AG08396 (cell line): Measurements from ENCODE around the gene SRP68.
"Not testable (repeated sequence)": the region's sequence is repeated elsewhere in the genome, so short reads cannot be mapped to it uniquely, and the experiment has no call there.

ENCODE experiments used
- DNase-seq: peaks from one replicate; pipeline ENCODE4 v3.0.0; 2012; ENCODE audit warnings: low spot score, mixed read lengths

SRP68 gene

DNA sequence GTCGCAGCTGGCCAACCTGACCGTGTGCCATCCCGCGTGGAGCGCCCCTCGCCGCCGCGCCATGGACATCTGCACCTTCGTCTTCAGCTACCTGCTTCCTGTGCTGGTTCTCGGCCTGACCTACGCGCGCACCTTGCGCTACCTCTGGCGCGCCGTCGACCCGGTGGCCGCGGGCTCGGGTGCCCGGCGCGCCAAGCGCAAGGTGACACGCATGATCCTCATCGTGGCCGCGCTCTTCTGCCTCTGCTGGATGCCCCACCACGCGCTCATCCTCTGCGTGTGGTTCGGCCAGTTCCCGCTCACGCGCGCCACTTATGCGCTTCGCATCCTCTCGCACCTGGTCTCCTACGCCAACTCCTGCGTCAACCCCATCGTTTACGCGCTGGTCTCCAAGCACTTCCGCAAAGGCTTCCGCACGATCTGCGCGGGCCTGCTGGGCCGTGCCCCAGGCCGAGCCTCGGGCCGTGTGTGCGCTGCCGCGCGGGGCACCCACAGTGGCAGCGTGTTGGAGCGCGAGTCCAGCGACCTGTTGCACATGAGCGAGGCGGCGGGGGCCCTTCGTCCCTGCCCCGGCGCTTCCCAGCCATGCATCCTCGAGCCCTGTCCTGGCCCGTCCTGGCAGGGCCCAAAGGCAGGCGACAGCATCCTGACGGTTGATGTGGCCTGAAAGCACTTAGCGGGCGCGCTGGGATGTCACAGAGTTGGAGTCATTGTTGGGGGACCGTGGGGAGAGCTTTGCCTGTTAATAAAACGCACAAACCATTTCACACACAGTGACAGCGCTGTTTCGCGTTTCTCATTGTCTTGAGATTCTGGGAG lies 4.7 kb upstream of the SRP68 start:
- no peak for DNase-seq

DNA sequence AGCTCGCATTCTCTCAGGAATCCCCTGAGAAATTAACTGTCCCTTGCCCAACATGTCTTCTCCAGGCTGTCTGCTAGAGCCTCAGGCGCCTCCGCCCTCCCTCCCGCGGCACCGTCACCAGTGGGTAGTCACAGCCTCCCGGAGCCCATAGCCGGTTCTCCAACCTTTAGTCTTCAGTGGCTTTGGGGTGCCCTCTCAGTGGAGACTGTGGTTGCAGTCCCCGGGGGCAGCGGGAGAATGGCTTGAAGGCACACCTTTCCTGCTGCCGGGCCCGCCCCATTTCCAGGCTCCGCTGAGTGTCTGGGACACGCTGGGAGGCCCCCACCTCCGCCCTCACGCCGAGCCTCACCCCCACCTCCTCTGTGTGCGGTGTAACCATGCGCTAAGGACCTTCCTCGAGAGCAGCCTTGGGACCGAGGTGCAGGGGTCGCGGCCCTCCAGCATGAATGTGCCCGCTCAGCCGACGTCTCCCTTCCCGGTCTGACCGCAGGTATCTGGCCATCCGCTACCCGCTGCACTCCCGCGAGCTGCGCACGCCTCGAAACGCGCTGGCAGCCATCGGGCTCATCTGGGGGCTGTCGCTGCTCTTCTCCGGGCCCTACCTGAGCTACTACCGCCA lies 3.9 kb upstream of the SRP68 start:
- no peak for DNase-seq

DNA sequence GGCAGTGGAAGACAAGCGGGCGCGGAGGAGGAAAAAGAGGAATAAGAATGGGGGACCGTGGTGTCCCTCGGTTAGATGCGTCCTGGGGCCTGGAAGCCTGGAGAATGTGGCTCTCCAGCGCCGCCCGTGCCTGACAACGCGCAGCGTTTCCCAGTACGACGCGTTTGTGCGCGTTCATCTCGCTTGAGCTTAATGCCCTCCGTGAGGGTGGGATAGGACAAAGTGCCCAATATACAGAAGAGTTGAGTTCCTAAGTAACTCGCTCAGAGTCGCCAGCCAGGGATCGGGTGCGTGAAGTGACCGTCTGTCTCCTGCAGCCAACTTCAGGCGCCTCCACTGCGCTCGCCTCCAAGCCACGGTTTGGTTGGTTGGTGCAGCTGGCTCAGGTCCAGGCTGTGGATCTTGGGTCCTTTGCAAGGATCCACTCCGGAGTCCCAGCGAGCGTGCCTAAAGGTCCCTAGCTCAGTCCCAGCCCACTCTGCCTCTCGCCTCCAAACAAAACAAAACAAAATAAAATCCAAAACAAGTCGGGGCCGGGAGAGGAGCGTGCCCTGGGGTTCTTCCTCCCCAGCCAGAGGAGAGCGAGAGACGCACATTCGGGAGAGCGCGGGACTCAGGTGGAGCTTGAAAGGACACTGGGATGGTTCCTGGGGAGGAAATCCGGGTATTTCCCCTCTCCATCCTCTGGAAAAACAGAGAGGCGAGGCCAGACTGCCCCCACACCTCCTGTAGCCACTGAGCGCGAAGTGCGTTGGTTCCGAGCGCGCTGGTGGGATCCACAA lies 3.2 kb upstream of the SRP68 start:
- no peak for DNase-seq

DNA sequence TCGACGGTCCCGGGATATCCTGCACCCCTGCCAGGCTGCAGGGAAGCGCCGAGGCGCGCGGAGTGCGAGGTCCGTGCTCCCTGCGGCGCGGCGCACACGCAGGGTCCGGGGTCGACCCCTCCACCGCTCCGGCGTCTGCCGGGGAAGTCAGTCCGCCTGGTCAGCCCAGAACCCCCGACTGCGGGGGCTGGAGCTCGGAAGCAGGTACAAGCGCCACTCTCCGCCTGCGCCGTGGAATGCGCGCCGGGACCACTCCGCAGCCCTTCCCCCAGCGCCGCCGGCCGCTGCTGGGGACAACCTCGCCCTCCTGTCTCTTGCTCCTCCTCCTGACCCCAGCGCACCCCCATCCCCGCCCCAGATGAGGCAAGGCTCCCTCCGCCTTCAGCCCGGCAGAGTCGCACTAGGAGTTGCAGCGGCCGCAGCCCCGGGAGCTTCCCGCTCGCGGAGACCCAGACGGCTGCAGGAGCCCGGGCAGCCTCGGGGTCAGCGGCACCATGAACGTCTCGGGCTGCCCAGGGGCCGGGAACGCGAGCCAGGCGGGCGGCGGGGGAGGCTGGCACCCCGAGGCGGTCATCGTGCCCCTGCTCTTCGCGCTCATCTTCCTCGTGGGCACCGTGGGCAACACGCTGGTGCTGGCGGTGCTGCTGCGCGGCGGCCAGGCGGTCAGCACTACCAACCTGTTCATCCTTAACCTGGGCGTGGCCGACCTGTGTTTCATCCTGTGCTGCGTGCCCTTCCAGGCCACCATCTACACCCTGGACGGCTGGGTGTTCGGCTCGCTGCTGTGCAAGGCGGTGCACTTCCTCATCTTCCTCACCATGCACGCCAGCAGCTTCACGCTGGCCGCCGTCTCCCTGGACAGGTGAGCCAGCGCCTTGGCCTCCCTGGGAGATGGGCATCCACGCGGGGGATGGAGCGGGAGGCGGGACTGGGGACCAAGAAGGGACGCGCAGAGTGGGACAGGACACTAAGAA lies 2.4 kb upstream of the SRP68 start, which contains the start of gene GALR2:
Gene GALR2, plus strand, starts transcription at position 392 of the 974 bp plus-strand sequence. Its CDS starts 103 bp downstream, at position 495.
- DNase-seq = no peak

DNA sequence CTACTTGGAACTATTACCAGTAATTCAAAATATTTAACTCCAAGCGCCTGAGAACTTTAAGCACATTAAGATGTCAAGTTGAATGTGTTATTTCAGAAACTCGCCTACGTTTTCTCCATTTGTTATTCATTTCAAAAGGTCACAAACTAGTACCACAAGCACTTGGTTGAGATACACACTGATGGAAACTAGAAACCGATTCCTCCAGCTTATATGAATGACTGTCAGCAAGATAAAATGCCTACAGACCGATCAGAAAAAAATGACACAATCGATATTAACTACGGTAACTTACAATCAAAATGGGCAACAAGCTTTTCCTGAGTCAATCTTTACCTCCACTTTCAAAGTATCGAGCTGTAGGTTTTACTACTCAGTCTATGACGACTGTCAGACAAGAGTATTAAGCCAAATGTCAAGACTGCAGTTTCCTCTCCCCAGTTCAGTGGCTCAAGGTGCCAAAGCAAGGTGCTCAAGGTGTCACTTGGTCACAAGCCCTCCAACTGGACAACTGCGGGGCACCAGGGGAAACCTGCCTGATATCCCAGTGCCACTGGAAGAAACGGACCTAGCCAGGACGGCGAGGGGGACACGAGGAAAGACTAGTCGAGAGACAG lies 678 bp downstream of the SRP68 start:
- DNase-seq = no peak

DNA sequence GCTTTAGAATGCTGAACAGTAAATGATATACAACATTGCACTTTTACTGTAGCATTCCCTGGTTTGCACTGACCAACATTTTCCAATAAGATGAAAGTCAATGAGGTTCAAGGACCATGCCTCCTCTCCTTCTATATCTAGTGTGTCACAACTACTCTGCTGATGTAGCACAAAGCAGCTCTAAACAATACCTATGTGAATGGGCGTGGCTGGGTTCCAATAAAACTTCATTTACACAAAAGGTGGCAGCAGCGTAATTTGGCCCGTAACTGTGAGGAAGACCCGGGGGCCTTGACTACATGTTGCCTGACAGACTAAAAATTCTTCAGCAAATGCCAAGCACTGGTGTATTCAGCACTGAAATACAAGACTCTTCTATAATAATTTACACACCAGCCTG lies 6.5 kb downstream of the SRP68 start:
- DNase-seq = no peak

DNA sequence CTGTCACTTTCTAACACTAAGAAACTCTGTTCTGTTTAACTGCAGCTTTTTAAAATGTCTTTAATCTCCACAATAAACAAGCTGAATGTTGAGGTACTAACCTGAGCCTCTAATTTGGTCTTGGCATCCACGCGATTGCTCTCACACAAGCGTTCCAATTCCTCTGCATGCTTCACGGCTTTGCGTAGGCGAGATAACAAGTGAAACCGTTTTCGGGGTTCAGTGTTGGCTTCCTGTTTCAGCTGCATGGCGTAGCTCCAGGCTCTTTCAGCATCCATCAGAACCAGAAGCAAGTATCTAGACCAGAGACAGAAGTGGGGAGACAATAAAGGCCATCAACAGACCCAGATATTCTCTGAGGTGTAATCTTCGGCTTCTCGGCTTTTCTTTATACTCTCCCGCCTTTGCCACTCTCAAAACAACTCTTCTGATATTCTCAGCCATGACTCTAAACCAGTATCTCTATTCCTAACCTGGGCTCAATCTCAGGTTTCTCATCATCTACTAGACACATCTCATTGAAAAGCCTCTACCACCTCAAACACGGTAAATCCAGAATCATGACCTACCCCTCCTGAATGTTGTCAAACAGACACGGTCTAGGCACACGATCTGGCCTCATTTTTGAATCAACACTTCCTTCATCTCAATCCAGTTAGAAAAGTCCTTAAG lies 8.3 kb downstream of the SRP68 start:
- no peak for DNase-seq

DNA sequence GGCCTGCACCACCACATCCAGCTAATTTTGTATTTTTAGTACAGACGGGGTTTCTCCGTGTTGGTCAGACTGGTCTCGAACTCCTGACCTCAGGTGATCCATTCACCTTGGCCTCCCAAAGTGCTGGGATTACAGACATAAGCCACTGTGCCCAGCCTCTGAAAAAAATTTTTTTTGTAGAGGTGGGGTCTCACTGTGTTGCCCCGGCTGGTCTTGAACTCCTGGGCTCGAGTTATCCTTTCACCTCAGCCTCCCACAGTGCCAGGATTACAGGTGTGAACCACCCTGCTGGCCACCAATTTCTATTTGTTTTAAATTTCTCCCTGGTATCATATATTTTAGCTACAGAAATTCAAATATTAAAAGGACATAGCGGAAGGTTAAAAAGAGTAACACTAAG lies 14.1 kb downstream of the SRP68 start:
- not testable (repeated sequence) for DNase-seq

DNA sequence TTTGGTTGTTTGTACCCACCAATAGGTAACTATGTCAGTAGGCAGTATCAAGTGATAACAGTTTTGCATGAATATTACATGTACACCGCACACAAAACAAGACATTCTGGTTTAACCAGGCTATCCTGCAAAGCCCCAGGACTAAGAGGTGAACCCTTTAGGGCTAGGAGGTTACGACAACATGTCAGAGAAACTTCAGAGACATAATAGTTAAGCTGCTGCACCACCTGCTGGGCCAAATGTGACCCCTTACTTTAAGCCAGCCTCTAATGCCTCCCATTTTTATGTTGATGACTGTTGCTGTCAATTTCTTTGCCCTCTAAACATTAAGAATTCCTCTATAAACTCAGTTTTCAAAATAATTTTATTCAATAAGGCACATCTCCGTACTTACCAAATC lies 15.4 kb downstream of the SRP68 start:
- DNase-seq = no peak

DNA sequence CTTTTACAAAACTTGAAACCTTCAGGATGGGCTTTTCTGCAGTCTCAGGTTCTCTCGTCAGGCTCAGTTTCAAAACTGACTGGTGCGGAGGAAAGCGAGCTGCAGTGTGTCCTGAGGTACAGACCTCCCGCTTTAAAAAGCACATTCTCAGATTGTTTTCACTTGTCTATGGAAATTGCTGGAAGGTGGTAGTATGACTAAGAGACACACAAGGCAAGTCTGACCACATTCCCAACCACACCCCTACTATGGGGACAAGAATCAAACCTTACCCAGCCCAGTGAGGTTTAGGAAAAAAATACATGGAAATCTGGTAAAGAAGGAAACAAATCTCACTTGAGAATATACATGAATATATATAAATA lies 18.2 kb downstream of the SRP68 start:
- peak; percentile 52 for DNase-seq

DNA sequence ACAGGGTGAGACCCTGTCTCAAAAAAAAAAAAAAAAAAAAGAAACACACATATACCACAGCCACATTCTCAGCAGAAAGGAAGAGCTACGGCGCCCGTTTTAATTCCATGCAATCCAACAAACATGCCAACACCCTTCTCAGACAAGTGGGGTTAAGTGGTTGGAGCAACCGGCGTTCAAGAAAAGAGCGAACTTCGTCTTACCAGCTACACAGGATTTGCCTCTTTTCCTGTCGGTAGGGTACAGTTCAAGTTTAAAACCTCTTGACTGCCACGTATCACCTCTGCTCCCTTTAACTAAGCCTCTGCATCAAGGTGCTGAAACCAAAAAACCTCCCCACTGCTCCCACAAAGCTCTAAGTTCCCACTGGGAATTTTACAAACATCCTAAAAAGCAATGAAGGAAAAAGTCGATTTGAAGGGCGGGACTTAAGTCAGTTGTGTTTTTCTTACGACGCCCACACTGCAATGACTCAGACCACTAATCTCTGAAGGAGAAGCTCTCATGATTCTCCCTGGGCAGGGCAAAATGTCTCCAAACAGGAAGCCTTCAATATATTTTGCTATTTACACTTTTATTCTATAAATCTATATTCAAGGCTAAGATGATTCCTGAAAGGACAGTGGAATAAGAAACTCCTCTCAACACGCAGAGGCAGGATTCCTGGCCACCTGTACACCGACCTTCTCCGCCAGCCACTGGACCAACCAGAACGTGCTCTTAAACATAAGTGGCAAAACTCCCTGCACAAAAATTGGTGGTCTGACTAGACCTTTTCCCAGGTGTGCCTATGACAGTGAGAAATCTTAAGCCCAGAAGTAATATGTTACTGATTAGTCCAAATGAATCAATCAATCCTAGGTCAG lies 18.8 kb downstream of the SRP68 start:
- DNase-seq = peak; percentile 40

DNA sequence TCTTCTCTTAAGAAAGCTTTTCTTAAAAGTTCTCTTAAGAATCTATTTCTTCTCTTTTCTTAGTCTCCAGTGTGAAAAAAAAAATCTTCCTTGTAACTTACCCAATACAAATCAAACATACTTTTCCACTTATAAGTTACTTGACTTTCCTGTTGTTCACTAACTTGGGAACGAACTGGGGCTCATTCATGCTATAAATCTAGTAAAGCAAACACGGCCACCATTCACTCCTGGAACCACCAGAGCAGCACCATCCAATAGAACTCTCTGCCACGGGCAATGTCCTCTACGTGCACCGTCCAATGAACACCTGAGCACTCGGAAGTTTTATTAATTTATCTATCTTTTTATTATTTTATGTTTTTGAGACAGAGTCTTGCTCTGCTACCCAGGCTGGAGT lies 20.8 kb downstream of the SRP68 start:
- no peak for DNase-seq

DNA sequence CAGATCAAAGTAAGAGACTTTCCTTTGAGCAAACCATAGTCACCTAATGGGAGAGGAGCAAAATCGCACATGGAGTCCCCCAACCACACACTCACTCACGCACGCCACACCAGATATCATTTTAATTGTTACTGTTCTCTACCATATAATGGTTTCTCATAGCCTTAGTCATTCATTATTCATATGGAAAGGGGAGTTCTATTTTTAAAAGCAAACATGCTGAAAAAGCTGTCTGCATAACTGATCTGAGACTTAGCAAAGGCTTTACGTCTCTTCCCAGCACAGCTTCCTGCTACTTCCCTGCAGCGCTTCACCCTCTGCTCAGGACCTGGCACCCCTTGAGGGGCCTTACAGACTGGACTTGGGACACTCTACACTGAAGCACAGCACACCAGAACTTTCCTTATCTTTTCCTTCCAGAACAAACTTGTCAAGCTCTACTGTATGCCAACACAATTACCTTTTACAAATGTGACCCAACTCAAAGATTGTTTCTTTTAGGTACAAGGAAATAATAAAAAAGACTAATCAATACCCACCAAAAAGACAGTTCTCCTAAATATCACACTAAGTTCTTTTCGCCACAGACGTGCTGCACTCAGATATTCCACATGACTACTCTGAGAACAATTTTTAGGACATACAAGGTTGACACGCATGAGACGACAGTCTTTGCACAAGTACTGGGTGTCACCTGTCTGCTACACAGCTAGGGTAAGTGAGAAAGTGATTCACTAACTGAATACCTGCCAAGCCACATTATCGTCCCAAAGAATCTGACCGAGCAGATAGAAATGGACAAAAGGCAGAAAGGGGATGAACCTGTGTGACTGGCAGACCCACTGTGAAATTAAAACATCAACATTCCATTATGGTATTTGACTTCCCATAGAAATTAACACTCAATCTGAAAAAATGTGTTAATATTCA lies 21.5 kb downstream of the SRP68 start:
- no peak for DNase-seq

DNA sequence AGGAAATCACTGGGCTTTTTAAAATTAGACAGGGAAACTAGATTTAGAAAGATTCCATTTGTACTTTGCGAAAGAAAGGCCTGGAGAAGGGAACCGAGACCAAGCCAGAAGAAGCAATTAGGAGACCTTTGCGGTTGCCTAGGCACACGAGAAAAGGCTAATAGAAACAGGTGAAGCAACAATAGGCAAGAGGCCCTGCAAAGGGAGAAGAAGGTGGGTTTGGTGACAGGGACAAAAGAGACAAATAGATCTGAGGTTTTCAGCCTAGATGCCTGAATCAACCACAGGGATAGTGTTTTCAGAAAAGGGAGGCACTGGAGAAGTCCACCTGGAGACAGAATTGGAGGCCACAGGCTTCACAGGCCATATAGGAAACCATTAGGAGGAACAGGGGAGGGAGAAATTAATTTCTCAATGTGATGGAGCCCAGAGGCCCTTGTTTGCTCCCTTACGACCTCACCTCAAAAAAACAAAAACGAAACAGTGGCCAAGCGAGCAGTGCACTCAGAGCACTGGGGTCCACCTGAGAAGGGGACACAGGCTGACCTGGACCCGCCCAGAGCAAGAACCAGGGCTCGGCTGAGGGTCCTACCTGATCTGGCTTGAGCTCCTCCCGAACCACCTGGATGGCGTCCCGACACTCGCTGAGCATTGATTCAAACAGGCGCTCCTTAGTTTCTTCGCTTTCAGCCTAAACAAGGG lies 22.3 kb downstream of the SRP68 start:
- DNase-seq = no peak

DNA sequence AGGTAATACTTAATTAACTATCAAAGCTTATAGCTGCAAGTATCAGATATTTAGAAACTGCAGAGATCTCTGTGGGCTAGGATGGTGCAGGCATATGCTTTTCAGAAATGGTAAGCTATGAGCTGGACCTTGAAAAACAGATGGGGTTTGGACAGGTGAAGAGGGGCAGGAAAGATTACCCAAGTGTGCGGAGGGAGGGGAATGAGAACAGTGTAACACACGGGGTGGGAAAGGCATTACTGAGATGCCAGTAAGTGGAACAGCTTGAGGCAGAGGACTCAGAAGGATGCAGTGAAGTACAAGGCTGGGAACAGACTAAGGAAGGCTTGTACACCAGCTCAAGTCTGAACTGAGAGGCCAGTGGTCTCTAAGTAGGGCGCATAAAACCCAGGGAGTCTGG lies 23.1 kb downstream of the SRP68 start:
- no peak for DNase-seq

DNA sequence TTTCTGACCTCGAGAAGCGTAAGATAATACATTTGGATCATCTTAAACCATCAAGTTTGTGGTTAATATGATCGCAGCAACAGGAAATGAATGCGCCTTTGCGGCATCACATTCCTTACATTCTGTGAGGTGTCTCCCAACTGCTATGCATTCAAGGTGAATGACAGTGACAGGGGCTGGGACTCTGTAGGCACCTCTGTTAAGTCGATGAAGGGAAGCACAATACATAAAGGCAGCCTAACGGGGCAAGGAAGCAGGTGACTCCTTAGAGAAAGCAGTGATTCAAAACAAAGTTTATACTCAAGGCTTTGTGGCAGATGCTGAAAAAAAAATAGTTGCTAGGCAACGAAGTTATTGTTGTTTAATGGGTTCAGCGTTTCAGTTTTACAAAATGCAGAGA lies 23.6 kb downstream of the SRP68 start:
- DNase-seq = no peak

DNA sequence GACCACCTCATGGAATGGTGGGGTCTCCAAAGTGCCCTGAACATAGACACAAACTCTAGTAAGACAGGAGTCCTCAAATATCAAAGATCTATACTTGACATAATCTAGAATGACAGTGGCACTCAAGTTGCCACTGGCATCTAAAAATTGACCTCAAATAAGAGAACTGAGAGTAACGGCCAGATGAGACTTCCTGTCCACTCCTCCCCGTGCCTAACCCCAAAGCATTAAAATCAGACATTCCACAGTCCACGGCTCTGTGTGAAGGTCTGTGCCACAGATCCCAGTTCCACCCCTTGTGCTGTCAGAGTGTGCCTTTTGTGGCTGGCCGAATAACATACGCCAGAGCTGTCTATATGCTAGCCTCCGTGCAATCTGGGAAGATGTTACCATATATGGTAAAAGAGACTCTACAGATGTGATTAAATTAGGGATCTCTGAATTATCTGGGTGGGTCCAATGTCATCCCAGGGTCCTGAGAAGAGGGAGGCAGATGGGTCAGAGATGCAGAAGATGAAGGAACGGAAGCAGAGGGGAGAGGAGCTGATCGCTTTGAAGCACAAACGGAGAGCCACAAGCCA lies 24.2 kb downstream of the SRP68 start:
- DNase-seq = no peak

DNA sequence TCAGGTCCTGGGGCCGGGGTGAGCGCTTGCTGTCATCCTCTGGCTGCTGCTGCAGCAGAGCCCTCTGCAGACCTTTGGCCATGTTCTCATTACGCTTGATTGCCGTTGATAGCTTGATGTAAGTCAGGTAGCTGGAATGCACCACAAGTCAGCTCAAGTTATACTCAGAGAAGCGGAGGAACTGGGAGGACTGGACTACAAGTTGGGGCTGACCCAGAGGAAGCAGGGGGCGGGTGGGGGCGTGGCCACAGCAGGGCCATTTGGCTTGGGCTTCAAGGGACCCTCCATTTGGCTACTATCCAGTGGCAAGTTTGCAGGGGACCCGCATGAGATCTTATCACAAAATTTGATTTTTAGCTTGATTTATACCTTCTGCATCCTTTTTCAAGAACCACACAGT lies 26.3 kb downstream of the SRP68 start:
- no peak for DNase-seq
